ENCODE measurements around the gene GSK3A. TPM values are rescaled to one million over a fixed set of nuclear protein-coding genes. Genes with fewer than 3 reads are reported as not detected.

GSK3A gene
- total RNA-seq, 1 donor from 2014 or later = 50.3 TPM

- Histone ChIP-seq H4K20me1 (ENCODE audit: insufficient read depth, low read length) (peaks cover 43% of the 10 kb centered on the region), H3K4me2 (ENCODE audit: low read length) (no peak overlapping the region), H3K27ac (ENCODE audit: low read depth, low read length) (no peak overlapping the region), H3K4me1 (ENCODE audit: insufficient read depth, low read length) (peaks cover 6% of the 10 kb centered on the region), H3K9ac (ENCODE audit: low read length) (no peak overlapping the region), H3K4me3 (ENCODE audit: insufficient read depth, low read depth, low read length) (no peak overlapping the region), H3K36me3 (ENCODE audit: insufficient read depth, low read length) (peaks cover 14% of the 10 kb centered on the region), H2AFZ (ENCODE audit: low read depth, low read length) (no peak overlapping the region), H3K79me2 (ENCODE audit: insufficient read depth, low read length) (peaks cover 26% of the 10 kb centered on the region), H3K27me3 (ENCODE audit: insufficient read depth, low read length) (no peaks in the 10 kb centered on the region), H3K9me3 (ENCODE audit: insufficient read depth, low read depth, low read length) (no peaks in the 10 kb centered on the region)
- Mint-ChIP-seq H3K27me3 (ENCODE audit: low read depth, unreplicated experiment) (no peaks in the 10 kb centered on the region), H3K36me3 (ENCODE audit: low read depth, unreplicated experiment) (peaks cover 41% of the 10 kb centered on the region), H3K27ac (ENCODE audit: unreplicated experiment) (no peak overlapping the region), H3K4me1 (ENCODE audit: low read depth, unreplicated experiment) (peaks cover 6% of the 10 kb centered on the region), H3K9me3 (ENCODE audit: unreplicated experiment) (no peaks in the 10 kb centered on the region), H3K4me3 (ENCODE audit: unreplicated experiment) (no peak overlapping the region)
- no peak for DNase-seq (ENCODE audit: low read depth)
- no peak for FAIRE-seq
- TF ChIP-seq, protein P1, sequence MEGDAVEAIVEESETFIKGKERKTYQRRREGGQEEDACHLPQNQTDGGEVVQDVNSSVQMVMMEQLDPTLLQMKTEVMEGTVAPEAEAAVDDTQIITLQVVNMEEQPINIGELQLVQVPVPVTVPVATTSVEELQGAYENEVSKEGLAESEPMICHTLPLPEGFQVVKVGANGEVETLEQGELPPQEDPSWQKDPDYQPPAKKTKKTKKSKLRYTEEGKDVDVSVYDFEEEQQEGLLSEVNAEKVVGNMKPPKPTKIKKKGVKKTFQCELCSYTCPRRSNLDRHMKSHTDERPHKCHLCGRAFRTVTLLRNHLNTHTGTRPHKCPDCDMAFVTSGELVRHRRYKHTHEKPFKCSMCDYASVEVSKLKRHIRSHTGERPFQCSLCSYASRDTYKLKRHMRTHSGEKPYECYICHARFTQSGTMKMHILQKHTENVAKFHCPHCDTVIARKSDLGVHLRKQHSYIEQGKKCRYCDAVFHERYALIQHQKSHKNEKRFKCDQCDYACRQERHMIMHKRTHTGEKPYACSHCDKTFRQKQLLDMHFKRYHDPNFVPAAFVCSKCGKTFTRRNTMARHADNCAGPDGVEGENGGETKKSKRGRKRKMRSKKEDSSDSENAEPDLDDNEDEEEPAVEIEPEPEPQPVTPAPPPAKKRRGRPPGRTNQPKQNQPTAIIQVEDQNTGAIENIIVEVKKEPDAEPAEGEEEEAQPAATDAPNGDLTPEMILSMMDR (IDR thresholded peaks at IDR 0.05; ENCODE audit: insufficient read depth, low read depth, low read length) = no peak
- no peak for TF ChIP-seq EZH2 (IDR thresholded peaks at IDR 0.05; ENCODE audit: insufficient read depth, low read length)
Measured at GRCh38 chr19:42200116-42200715, 42.2 kb downstream of the GSK3A start.

- Histone ChIP-seq H3K36me3 (ENCODE audit: insufficient read depth, low read length) (peaks cover 10% of the 10 kb centered on the region), H3K4me2 (ENCODE audit: low read length) (no peak overlapping the region), H3K9me3 (ENCODE audit: insufficient read depth, low read depth, low read length) (no peaks in the 10 kb centered on the region), H2AFZ (ENCODE audit: low read depth, low read length) (no peak overlapping the region), H4K20me1 (ENCODE audit: insufficient read depth, low read length) (peaks cover 43% of the 10 kb centered on the region), H3K27me3 (ENCODE audit: insufficient read depth, low read length) (no peaks in the 10 kb centered on the region), H3K4me1 (ENCODE audit: insufficient read depth, low read length) (no peaks in the 10 kb centered on the region), H3K9ac (ENCODE audit: low read length) (no peak overlapping the region), H3K27ac (ENCODE audit: low read depth, low read length) (no peak overlapping the region), H3K79me2 (ENCODE audit: insufficient read depth, low read length) (peaks cover 22% of the 10 kb centered on the region), H3K4me3 (ENCODE audit: insufficient read depth, low read depth, low read length) (no peak overlapping the region)
- DNase-seq (ENCODE audit: low read depth) = no peak
- H3K4me1 Mint-ChIP-seq (ENCODE audit: low read depth, unreplicated experiment) = peaks cover 6% of the 10 kb centered on the region
- TF ChIP-seq, protein P1 (IDR thresholded peaks at IDR 0.05; ENCODE audit: insufficient read depth, low read depth, low read length) = no peak
- no peak overlapping the region for H3K4me3 Mint-ChIP-seq (ENCODE audit: unreplicated experiment)
- H3K36me3 Mint-ChIP-seq (ENCODE audit: low read depth, unreplicated experiment) = peaks cover 37% of the 10 kb centered on the region
- no peaks in the 10 kb centered on the region for H3K9me3 Mint-ChIP-seq (ENCODE audit: unreplicated experiment)
- no peak for FAIRE-seq
- no peak overlapping the region for H3K27ac Mint-ChIP-seq (ENCODE audit: unreplicated experiment)
- H3K27me3 Mint-ChIP-seq (ENCODE audit: low read depth, unreplicated experiment) = no peaks in the 10 kb centered on the region
Measured at GRCh38 chr19:42199440-42200115, 42.8 kb downstream of the GSK3A start.
